Measurements from ENCODE around the gene CADPS2.

The CADPS2 gene

DNA sequence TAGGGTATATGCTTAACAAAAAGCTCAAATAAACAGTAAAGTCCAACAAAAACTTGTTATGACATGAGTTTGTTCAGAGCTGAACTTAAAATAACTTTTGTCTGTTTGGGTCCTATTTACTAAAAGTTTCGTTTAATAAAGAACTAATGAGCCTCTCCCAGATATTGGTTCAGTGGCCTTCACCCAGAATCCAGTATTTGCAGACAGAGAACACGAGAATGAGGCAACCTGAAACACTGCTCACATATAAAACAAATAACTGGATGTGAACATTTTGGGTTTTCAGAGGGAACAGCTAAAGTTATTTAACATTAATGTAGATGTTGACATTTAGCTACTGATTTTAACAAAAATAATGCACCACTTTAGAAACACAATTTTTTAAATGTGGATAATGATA lies 285.6 kb downstream of the CADPS2 start:
- no peak for DNase-seq (ENCODE audit: low spot score)

- no peak for DNase-seq (ENCODE audit: low spot score)
These were observed 286.2 kb downstream of the CADPS2 start for GRCh38 chr7:122600042-122600441.

DNA sequence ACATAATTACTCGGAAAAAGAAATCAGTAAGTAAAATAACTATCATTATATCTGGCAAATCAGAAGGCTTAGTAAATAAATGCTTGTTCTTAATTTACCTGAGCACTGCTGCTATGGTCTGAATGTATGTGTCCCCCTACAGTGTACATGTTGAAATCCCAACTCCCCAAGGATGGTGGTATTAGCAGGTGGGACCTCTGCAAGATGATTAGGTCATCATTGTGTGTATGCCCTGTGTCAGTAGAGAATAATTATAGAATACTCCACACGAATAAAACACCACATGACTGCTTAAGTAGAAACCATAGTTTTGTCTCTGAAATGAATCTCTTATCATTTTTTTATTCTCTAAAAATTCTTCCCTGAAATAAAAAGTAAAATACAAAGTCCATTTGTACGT lies 289.0 kb downstream of the CADPS2 start:
- no peak for DNase-seq (ENCODE audit: low spot score)

GRCh38 chr7:122595885-122596284 lies 290.4 kb downstream of the CADPS2 start:
- DNase-seq (ENCODE audit: low spot score), result no peak

- DNase-seq (ENCODE audit: low spot score), result no peak
These were observed 297.6 kb downstream of the CADPS2 start for GRCh38 chr7:122588621-122589020.

GRCh38 chr7:122584676-122585251 lies 301.5 kb downstream of the CADPS2 start:
- no peak for DNase-seq (ENCODE audit: low spot score)

DNA sequence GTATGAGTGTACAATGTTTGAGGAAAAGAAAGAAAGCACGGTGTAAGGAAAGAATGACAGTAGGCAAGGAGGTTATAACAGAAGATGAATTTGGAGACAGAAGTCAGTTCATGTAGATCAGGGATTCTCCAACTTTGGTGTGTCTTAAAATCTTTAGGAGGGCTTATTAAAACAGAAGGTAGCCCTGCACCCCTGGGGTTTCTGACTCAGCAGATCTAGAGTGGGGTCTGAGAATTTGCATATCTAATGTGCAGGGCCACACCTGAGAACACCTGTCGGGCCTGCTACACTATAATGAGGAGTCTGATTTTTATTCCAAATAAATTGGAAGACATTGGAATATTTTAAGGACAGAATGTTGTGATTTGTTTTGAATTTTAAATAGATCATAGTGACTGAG lies 307.9 kb downstream of the CADPS2 start:
- no peak for DNase-seq (ENCODE audit: low spot score)

DNA sequence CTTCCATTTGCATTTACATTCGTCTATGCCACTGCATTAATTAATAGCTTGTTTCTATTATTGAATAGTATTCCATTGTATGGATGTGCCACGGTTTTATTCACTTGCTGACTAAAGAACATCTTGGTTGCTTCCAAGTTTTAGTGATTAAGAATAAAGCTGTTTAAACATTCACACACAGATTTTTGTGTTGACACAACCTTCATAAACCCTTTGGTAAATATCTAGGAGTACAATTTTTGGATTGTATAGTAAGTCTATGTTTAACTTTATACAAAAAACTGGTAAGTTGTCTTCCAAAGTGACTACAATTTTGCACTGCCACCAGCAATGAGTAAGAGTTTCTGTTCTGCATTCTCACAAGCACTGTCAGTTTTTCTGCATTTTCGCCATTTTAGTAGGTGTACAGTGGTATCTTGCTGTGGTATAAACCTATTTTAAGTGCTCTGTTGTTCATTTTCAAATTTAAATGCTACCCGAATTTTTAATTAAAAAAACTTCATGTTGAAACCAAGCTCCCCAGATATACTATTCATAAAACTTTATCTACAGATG lies 308.7 kb downstream of the CADPS2 start:
- DNase-seq (ENCODE audit: low spot score), result no peak

DNA sequence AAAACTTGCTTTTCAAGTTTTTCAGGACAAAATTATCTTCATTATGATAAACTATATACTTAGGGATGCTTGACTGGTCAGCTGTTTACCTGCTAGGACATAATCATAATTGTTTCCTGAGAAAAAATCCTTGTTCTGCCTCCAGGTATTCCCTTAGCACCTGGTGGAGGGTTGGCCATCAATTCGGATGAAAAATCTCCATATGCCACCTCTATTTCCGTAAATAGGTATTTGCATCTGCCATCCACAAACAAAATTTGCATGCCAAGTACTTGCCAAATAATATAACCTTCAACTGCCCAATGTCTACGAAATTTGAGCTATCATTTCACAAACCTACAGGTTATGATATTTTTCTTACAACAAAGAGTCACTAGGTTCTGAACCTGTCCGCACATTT lies 313.6 kb downstream of the CADPS2 start:
- DNase-seq (ENCODE audit: low spot score), result no peak

DNA sequence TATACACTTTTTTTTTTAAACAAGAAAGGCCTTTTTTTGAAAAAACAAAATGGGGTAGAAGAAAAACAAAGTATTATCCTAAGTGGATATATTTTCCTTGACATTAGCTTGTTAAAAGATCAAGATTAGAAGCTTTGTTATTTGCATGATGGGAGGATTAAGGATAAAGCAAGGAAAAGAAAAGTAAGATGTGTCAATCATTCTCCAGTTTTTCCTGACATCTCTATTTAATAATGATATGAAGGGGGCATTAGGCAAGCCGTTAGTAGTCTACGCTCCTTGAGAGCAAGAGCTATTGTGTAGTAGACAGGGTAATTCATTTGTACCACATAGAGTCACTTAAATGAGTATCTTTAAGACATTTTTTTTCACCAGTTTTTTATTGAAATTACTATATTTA lies 324.9 kb downstream of the CADPS2 start:
- no peak for DNase-seq (ENCODE audit: low spot score)

DNA sequence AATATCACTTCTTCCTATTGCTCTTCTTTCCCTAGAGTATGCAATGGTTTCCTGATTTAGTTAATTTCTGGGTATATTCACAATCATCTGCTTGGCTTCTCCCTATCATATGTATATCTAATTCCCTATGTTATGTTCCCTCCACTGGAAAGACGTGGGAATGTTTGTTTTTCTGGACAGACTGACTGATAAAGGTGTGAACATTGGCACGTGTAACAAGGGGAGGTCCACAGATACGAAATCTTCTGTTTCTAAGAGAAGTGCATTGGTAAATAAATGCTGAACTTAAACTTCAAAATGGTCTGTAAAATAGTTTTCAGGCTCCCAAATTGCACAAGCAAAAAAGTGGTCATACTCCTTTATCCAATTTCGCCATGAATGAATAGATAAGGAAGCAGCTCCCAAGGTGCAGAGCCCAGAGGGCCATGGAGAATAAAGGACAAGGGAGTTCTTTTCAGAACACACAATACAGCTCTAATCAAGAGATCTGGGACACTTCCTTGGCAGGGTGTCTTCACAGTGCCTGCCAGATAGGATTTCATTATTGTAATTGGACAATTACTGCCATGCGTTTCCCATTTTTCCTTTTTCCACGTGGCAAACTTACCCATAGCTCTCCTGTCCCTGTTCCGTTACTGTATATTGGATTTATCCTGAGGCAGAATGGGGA lies 329.3 kb downstream of the CADPS2 start:
- DNase-seq (ENCODE audit: low spot score), result no peak

- DNase-seq (ENCODE audit: low spot score), result no peak
These were observed 330.0 kb downstream of the CADPS2 start for GRCh38 chr7:122556219-122556618.

DNA sequence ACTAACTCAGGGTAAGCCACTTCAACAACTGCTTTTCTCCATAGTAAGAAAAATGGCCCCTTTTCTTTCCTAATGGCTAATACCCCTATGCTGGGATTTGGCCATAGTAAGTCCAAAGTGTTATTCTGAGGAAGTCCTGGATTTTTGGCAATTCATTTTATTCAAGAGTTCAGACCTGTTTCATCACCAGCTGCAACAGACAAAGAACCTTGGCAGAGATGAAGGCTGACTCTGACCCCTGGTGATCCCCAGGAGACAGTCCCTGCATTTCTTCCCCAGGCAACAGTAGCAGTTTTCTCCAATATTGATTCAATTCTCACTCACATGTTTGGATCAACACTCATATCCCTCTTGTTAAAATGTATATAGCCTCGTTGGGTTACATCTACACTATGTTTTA lies 332.5 kb downstream of the CADPS2 start:
- no peak for DNase-seq (ENCODE audit: low spot score)

- no peak for DNase-seq (ENCODE audit: low spot score)
These were observed 333.5 kb downstream of the CADPS2 start for GRCh38 chr7:122552769-122553168.

GRCh38 chr7:122550545-122550944 lies 335.7 kb downstream of the CADPS2 start:
- no peak for DNase-seq (ENCODE audit: low spot score)

DNA sequence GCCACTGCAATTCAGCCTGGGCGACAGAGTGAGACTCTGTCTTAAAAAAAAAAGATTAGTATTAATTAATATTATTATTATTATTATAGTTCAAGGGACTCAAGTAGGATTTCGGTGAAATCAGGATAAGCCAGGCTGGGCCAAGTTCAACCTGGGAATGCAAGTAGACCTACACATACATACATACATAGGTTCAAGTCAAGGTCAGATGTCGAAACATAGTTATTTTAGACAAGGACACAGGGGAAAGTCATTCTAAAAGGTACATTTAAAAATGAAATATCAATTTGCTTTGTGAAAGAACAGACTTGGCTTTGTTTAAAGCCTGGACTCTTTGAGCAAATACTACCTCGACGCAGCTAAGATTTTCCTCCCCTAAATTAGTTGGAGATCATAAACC lies 336.7 kb downstream of the CADPS2 start:
- no peak for DNase-seq (ENCODE audit: low spot score)

DNA sequence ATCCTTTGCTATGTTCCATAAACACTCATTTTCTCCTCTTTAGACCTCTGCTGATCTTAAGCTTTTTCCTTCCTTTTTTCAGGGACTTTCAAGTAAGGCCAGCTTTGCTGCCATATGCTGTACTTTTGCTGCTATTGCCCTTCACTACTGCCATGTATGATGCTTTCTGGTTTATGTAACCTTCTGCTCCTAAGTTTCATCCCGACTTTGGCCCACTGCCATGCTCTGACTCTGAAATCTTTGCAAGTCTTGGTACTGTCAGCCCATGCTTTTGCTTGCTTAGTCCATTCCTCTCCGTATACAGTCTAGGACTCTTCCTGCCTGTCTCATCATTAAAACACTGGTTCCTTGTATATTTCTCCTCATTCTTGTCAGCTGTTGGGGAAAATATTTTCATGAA lies 339.8 kb downstream of the CADPS2 start:
- no peak for DNase-seq (ENCODE audit: low spot score)

- no peak for DNase-seq (ENCODE audit: low spot score)
These were observed 341.8 kb downstream of the CADPS2 start for GRCh38 chr7:122544463-122544862.

GRCh38 chr7:122543891-122544290 lies 342.4 kb downstream of the CADPS2 start:
- DNase-seq (ENCODE audit: low spot score), result no peak

GRCh38 chr7:122543166-122543565 lies 343.1 kb downstream of the CADPS2 start:
- no peak for DNase-seq (ENCODE audit: low spot score)

- no peak for DNase-seq (ENCODE audit: low spot score)
These were observed 351.2 kb downstream of the CADPS2 start for GRCh38 chr7:122535086-122535485.

- DNase-seq (ENCODE audit: low spot score), result no peak
These were observed 353.6 kb downstream of the CADPS2 start for GRCh38 chr7:122532406-122533269.

Data from CD4-positive, alpha-beta T cell treated with Interleukin-6 at 100 ng/mL for 8 hours (primary cell).